HCT116 (cell line): ENCODE measurements around the gene MLLT3. TPM values are rescaled to one million over a fixed set of nuclear protein-coding genes. Genes with fewer than 3 reads are reported as not detected.

Source experiments
- ATAC-seq: fragments of 200-7000 bp; cut with Tn5 transposase; 2 replicates; pipeline ENCODE4 v1.9.1; 2020; ENCODE audit warnings: mild to moderate bottlenecking, moderate library complexity
- BruUV-seq: library from RNA; stranded (reverse); fragments of 400-500 nt; replicated peaks from 2 replicates; lab custom pipeline; 2021; lab: Mats Ljungman, UMichigan
- CTCF ChIA-PET: fragments of 300-600 bp; sonication (Branson Sonifier 250); formaldehyde crosslinking; loops from one replicate; lab custom pipeline; 2021; ENCODE audit warnings: antibody characterized with exemption; lab: Charles Lee
- POLR2A ChIA-PET: fragments of 300-600, 350-600 bp; sonication (Branson Sonifier 250); formaldehyde crosslinking; loops from one replicate; lab custom pipeline; 2021; ENCODE audit warnings: antibody characterized with exemption; lab: Charles Lee
- RAD21 ChIA-PET, 2 experiments: fragments of 300-600 bp; sonication (Branson Sonifier 250); formaldehyde crosslinking; loops; one replicate each; lab custom pipeline; 2023; ENCODE audit warnings: low total read pairs in 2 of 2; ENCODE audit not compliant: uncharacterized antibody in 2 of 2, unreplicated experiment in 2 of 2, low non-redundant PET in 1 of 2; lab: Charles Lee
- DNase-seq: peaks from one replicate; pipeline ENCODE4 v3.0.0-alpha.2; 2010; ENCODE audit warnings: low read depth, low spot score
- H2AFZ ChIP-seq: fragments of 200-600 bp; shearing (Covaris generic), sonication (generic); 2 replicates; pipeline ENCODE4 v1.6.1; 2017; ENCODE audit warnings: low read depth, mixed run types, mixed read lengths, antibody characterized with exemption, low read length; ENCODE audit not compliant: poor library complexity, severe bottlenecking
- H3K27ac ChIP-seq: 2 replicates; pipeline ENCODE4 v1.5.1; 2012; ENCODE audit warnings: low read depth, low read length
- H3K27me3 ChIP-seq: fragments of 200-600 bp; sonication (generic); 2 replicates; pipeline ENCODE4 v1.6.1; 2016; ENCODE audit warnings: mixed run types, low read length, mixed read lengths; ENCODE audit not compliant: insufficient read depth
- H3K36me3 ChIP-seq, 2 experiments: fragments of 200-500 bp in 1 of 2; fragments of 200-600 bp in 1 of 2; sonication (Bioruptor generic) in 1 of 2; sonication (generic) in 1 of 2; 2 replicates each; pipeline versions ENCODE4 v1.5.1 to v1.6.1; 2014 to 2016; ENCODE audit warnings: low read length in 2 of 2, inconsistent platforms in 1 of 2, mixed read lengths in 1 of 2, mixed run types in 1 of 2; ENCODE audit not compliant: insufficient read depth in 2 of 2, control insufficient read depth in 1 of 2
- H3K4me1 ChIP-seq, 2 experiments: fragments of 200-600 bp in 1 of 2; sonication (generic) in 1 of 2; 2 replicates each; pipeline versions ENCODE4 v1.5.1 to v1.6.1; 2012 to 2017; ENCODE audit warnings: low read length in 2 of 2, inconsistent platforms in 1 of 2, mild to moderate bottlenecking in 1 of 2, mixed read lengths in 1 of 2, mixed run types in 1 of 2, moderate library complexity in 1 of 2; ENCODE audit not compliant: insufficient read depth in 2 of 2, control insufficient read depth in 1 of 2
- H3K4me2 ChIP-seq: fragments of 200-600 bp; sonication (generic); 2 replicates; pipeline ENCODE4 v1.6.1; 2017; ENCODE audit warnings: mixed run types, low read length, mixed read lengths
- H3K4me3 ChIP-seq, 2 experiments: fragments of 200-600 bp in 1 of 2; sonication (generic) in 1 of 2; replicated peaks in 1 of 2; 2 replicates each; pipeline ENCODE4 v1.5.1; 2011 to 2016; ENCODE audit warnings: low read length in 2 of 2, control low read depth in 1 of 2, low read depth in 1 of 2, mild to moderate bottlenecking in 1 of 2, mixed read lengths in 1 of 2, mixed run types in 1 of 2
- H3K79me2 ChIP-seq: fragments of 200-600 bp; sonication (generic); 2 replicates; pipeline ENCODE4 v1.6.1; 2017; ENCODE audit warnings: mild to moderate bottlenecking, mixed run types, low read length, moderate library complexity, mixed read lengths; ENCODE audit not compliant: insufficient read depth
- H3K9ac ChIP-seq: fragments of 200-600 bp; sonication (generic); 2 replicates; pipeline ENCODE4 v1.6.1; 2016; ENCODE audit warnings: low read length, mixed read lengths
- H3K9me2 ChIP-seq: fragments of 200-600 bp; sonication (generic), shearing (Covaris generic); 2 replicates; pipeline ENCODE4 v1.6.1; 2017; ENCODE audit warnings: mixed run types, mild to moderate bottlenecking, moderate library complexity; ENCODE audit not compliant: insufficient read depth
- H3K9me3 ChIP-seq, 2 experiments: fragments of 200-500 bp in 1 of 2; fragments of 200-600 bp in 1 of 2; sonication (Bioruptor generic) in 1 of 2; sonication (generic) in 1 of 2; 2 replicates each; pipeline ENCODE4 v1.6.1; 2014 to 2017; ENCODE audit warnings: low read length in 2 of 2, mixed read lengths in 2 of 2, inconsistent platforms in 1 of 2, low read depth in 1 of 2, mild to moderate bottlenecking in 1 of 2, mixed run types in 1 of 2, moderate library complexity in 1 of 2; ENCODE audit not compliant: control insufficient read depth in 1 of 2, insufficient read depth in 1 of 2
- H4K20me1 ChIP-seq: fragments of 200-600 bp; sonication (generic), shearing (Covaris generic); 2 replicates; pipeline ENCODE4 v1.6.1; 2017; ENCODE audit warnings: mixed run types, mild to moderate bottlenecking, moderate library complexity; ENCODE audit not compliant: insufficient read depth
- CBX3 ChIP-seq: IDR thresholded peaks from 2 replicates; pipeline ENCODE4 v1.6.1; 2012; ENCODE audit warnings: low read depth
- CEBPB ChIP-seq: IDR thresholded peaks from 2 replicates; pipeline ENCODE4 v1.6.1; 2012; ENCODE audit warnings: low read depth
- EGR1 ChIP-seq: IDR thresholded peaks from 2 replicates; pipeline ENCODE4 v1.6.1; 2012; ENCODE audit warnings: low read depth
- ELF1 ChIP-seq: IDR thresholded peaks from 2 replicates; pipeline ENCODE4 v1.6.1; 2012; ENCODE audit warnings: low read depth, borderline replicate concordance
- EZH2phosphoT487 ChIP-seq: fragments of 200-600 bp; IDR thresholded peaks from 2 replicates; pipeline ENCODE4 v1.6.1; 2018; ENCODE audit warnings: antibody characterized with exemption, borderline replicate concordance
- POLR2A ChIP-seq: IDR thresholded peaks from 2 replicates; pipeline ENCODE4 v1.7.0; 2011; ENCODE audit warnings: borderline replicate concordance; ENCODE audit not compliant: insufficient read depth, insufficient read length; ENCODE audit errors: extremely low read depth
- SP1 ChIP-seq: IDR thresholded peaks from 2 replicates; pipeline ENCODE4 v1.6.1; 2012; ENCODE audit warnings: low read depth
- TCF7L2 ChIP-seq: IDR thresholded peaks from 2 replicates; pipeline ENCODE4 v1.7.0; 2011; ENCODE audit warnings: borderline replicate concordance, inconsistent platforms; ENCODE audit not compliant: insufficient read depth, insufficient read length; ENCODE audit errors: extremely low read depth
- ZFX ChIP-seq: fragments of 450-650 bp; IDR thresholded peaks from 2 replicates; pipeline ENCODE4 v1.6.1; 2017
- intact Hi-C: fragments of 100-400 bp; cut with micrococcal nuclease; formaldehyde crosslinking; loops from 2 replicates; pipeline ENCODE4 v1.10.0; 2022
- total RNA-seq: library from RNA; stranded (reverse); gene quantifications from one replicate; pipeline ENCODE4 v1.2.1, GENCODE V29; 2021; ENCODE audit not compliant: unreplicated experiment
- TF ChIP-seq, protein P1 (sequence below): IDR thresholded peaks from 2 replicates; pipeline ENCODE4 v1.6.1; 2011; ENCODE audit warnings: mild to moderate bottlenecking, low read length, moderate library complexity; ENCODE audit not compliant: insufficient replicate concordance; ENCODE audit errors: extremely low read depth

The MLLT3 gene
- total RNA-seq, 1 experiment from 2014 or later, result 4.3 TPM

DNA sequence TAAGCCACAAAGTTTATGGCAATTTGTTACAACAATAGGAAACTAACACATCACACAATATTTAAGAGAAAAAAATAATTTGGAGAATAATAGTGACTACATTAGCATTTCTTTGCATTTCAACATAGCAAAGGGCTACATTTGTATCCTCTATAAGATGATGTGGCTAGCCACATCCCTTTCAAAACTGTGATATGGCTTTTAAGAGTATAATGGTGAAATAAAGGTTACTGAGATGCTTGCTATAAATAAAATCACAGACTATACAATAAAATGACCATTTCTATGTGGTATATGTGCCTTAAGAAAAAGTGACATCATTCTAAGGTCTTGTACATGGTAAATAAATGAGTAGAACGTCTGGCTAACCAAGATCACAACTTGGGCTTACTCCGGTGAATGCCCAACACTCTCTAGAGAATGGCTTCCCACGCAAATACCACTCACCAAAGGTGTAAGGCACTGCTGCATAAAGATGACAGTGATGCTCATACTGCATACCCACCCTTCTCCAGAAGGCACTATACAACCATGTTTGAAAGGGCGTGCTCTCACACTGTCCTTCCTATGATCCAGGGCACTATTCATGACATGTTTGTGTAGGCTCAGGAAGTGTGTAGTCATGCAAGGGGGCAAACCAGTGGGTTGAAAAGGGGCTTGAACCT is 286.5 kb downstream of the MLLT3 start:
- Histone ChIP-seq H3K9me2 (no peaks in the 10 kb centered on the region), H3K4me2 (no peak overlapping the region), H3K27ac (no peak overlapping the region), H2AFZ (no peak overlapping the region), H3K27me3 (no peaks in the 10 kb centered on the region; the same call in 1 of the 2 replicates), H3K4me3 (no peak overlapping the region), H3K79me2 (no peaks in the 10 kb centered on the region), H4K20me1 (no peaks in the 10 kb centered on the region), H3K36me3 (no peaks in the 10 kb centered on the region), H3K9ac (no peak overlapping the region), H3K9me3 (no peaks in the 10 kb centered on the region), H3K4me1 (no peaks in the 10 kb centered on the region)
- ChIA-PET RAD21 (no interaction called here), POLR2A (no interaction called here), CTCF (no interaction called here)
- no TSS peak for BruUV-seq
- TF ChIP-seq POLR2A (no peak), EZH2phosphoT487 (no peak), CEBPB (no peak), ZFX (no peak), CBX3 (no peak), TCF7L2 (no peak), ELF1 (no peak), SP1 (no peak), EGR1 (no peak)
- TF ChIP-seq, protein P1, sequence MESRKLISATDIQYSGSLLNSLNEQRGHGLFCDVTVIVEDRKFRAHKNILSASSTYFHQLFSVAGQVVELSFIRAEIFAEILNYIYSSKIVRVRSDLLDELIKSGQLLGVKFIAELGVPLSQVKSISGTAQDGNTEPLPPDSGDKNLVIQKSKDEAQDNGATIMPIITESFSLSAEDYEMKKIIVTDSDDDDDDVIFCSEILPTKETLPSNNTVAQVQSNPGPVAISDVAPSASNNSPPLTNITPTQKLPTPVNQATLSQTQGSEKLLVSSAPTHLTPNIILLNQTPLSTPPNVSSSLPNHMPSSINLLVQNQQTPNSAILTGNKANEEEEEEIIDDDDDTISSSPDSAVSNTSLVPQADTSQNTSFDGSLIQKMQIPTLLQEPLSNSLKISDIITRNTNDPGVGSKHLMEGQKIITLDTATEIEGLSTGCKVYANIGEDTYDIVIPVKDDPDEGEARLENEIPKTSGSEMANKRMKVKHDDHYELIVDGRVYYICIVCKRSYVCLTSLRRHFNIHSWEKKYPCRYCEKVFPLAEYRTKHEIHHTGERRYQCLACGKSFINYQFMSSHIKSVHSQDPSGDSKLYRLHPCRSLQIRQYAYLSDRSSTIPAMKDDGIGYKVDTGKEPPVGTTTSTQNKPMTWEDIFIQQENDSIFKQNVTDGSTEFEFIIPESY, result no peak
- intact Hi-C loops, result loop anchor here (10.0 kb wide), 1 partner anchor 401 kb away; no protein-coding TSS in a partner anchor
- no peak for ATAC-seq
- DNase-seq, result no peak
